PC-9 (cell line): ENCODE measurements around the gene EGFL6.

Experiments
- EZH2 ChIP-seq: fragments of 200-600 bp; sonication (generic); IDR thresholded peaks from 2 replicates; pipeline ENCODE4 v1.8.0; 2017; ENCODE audit warnings: antibody characterized with exemption, low read depth
- TF ChIP-seq, protein P1 (sequence below): fragments of 200-600 bp; sonication (generic); conservative IDR thresholded peaks from 2 replicates; pipeline ENCODE4 v1.6.1; 2017; ENCODE audit warnings: mixed run types, antibody characterized with exemption, mild to moderate bottlenecking, moderate library complexity

- TF ChIP-seq, protein P1, sequence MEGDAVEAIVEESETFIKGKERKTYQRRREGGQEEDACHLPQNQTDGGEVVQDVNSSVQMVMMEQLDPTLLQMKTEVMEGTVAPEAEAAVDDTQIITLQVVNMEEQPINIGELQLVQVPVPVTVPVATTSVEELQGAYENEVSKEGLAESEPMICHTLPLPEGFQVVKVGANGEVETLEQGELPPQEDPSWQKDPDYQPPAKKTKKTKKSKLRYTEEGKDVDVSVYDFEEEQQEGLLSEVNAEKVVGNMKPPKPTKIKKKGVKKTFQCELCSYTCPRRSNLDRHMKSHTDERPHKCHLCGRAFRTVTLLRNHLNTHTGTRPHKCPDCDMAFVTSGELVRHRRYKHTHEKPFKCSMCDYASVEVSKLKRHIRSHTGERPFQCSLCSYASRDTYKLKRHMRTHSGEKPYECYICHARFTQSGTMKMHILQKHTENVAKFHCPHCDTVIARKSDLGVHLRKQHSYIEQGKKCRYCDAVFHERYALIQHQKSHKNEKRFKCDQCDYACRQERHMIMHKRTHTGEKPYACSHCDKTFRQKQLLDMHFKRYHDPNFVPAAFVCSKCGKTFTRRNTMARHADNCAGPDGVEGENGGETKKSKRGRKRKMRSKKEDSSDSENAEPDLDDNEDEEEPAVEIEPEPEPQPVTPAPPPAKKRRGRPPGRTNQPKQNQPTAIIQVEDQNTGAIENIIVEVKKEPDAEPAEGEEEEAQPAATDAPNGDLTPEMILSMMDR: peak; percentile 65
- no peak for TF ChIP-seq EZH2
Measured at GRCh38 chrX:13646154-13646549, 76.8 kb downstream of the EGFL6 start.
